GM12891 (cell line): ENCODE measurements around the gene RGPD8.

Experiments used
- POLR2A ChIP-seq: IDR thresholded peaks from 2 replicates; pipeline ENCODE4 v1.6.1; 2011; ENCODE audit warnings: low read depth, low read length, control low read depth
- POLR2AphosphoS5 ChIP-seq: IDR thresholded peaks from 2 replicates; pipeline ENCODE4 v1.6.1; 2011; ENCODE audit warnings: low read depth, low read length, control low read depth
- TAF1 ChIP-seq: IDR thresholded peaks from 2 replicates; pipeline ENCODE4 v1.6.1; 2011; ENCODE audit warnings: low read depth, low read length, control low read depth

DNA sequence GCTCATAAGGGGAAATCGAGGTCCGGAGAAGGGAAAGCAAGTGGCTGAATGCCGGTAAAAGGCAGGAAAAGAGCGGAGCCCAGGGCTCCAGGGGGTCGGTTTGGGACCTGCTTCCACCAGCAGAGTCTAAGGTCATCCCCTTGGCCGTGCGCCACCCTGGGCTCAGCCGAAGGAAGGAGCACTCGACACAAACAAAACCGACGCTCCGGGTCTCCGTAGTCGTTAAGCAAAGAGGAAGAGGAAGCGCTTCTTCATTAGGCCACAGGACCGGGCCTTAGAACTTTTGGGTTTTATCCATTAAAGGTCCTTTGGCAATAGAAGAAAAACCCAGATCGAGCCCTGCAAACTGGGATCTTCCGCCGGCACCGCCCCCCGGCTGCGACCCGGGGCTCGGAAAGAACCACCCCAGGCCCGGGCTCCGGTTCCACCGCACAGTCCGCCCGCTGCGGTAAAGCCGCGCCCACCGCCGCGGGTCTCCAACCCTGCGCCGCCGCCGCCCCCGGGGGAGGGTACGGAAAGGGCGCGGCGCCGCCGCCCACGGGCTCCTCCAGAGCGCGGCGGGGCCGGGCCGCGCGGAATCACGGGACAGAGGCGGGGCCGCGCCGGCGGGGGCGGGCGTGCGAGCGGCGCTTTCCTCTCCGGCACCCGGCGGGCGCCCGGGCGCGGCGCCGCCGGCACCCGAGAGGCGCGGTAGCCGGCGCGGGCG lies 48.2 kb upstream of the RGPD8 start, which contains the start of gene TTL:
- no peak for TF ChIP-seq POLR2AphosphoS5
- no peak for TF ChIP-seq POLR2A
- no peak for TF ChIP-seq TAF1
